NCI-H510A (cell line): Measurements from ENCODE around the gene CD9.

Source experiments
- DNase-seq: peaks from one replicate; lab custom pipeline; 2025; lab: John Stamatoyannopoulos, UW

CD9 gene

DNA sequence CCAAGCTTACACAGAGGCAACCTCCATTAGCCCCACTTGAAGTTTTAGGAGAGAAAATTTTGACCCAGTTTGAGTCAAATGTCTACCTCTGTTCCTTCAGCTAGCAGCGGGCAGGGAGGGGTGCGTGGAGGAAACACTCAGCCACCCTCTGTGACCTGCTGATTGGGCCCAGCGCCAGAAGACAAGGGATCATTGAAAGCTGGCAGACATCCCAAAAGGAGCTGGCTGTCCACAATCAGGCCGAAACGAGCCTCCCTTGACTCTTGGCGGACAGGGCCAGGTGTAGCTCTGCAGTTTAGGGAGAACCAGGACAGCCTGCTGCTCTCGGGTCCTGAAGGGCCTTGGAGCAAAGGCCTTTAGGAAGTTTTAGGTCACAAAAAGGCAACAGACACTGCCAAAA is 41.3 kb downstream of the CD9 start:
- DNase-seq, result no peak

- no peak for DNase-seq
These were observed 49.4 kb downstream of the CD9 start for GRCh38 chr12:6249580-6249979.

- DNase-seq, result no peak
These were observed 50.1 kb downstream of the CD9 start for GRCh38 chr12:6250343-6250742.

- no peak for DNase-seq
These were observed 53.1 kb downstream of the CD9 start for GRCh38 chr12:6253278-6253677.

DNA sequence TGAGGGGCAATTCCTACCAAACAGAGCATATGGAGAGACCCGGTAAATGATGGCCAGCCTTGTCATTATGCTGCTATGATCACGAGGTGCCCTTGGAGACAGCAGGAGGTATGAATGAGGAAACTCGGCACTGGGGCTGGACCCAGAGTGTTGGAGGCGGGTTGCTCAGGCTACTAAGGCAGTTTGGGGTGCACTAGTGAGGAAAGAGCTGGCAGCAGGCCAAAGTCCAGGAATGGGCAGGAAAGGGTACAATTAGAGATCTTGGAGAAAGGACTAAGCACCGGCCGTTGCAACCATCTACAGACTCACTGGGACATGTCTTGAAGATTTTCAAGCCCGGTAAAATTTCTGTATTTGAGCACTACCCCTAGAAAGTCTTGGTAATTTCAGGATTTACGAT is 54.3 kb downstream of the CD9 start:
- no peak for DNase-seq

DNA sequence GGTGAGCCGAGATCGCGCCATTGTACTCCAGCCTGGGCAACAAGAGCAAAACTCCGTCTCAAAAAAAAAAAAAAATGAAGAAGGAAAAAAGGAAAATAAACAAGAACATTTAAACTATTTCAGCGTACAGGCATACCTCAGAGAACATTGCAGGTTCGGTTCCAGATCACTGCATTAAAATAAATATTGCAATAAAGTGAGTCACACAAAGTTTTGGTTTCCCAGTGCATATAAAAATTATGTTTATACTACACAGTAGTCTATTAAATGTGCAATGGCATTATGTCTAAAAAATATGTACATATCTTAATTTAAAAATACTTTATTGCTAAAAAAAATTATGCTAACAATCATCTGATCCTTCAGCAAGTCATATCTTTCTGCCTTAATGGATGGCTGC is 56.8 kb downstream of the CD9 start:
- DNase-seq, result no peak

- DNase-seq, result no peak
These were observed 62.0 kb downstream of the CD9 start for GRCh38 chr12:6262211-6262610.

GRCh38 chr12:6262623-6263022 is 62.4 kb downstream of the CD9 start:
- DNase-seq, result no peak

DNA sequence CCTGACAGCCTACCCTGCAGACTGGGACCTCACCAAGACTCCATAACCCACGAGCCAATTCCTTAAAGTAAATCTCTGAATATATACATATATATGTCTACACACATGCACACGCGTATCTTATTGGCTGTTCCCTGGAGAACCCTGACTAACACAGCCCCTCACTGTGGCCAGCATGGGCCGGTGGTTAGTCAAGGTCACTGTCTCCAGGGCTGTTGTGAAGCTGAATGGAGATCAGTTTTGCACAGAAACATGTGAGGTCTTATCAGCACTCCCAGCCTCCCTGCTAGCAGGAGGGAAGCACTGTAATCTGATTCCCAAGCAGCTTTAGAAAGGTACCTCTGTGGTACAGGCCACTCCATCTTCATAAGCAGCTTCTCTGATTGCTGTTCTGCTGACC is 63.7 kb downstream of the CD9 start:
- peak; percentile 47 for DNase-seq

DNA sequence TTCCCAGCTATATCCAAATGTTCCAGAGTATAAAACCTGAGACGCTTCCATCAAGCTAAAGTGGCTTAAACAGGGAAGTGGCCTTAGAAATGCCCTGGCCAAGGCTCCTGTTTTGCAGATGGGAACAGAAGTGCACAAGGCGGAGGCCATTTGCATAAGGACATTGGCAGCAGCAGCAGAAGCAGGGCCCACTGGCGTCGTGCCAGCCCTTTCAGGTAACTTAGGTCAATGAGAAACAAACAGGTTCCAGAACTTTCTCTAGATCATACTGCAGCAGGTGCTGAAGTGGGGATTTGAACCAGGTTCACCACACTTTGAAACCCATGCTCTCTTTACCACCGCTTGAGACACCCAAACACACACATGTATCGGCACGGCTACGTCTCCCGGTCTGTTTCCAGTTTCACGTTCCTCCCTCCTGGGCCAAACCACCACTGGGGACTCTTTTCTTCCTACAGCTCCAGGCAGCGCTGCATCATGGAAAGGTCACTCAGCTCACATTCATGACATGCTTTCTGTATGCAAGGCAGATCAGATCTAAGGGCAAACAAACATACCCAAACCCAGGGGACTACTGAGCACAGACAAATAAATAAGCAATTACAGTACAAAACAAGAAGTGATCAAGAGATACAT is 64.3 kb downstream of the CD9 start:
- DNase-seq, result peak; percentile 43

GRCh38 chr12:6265038-6265405 is 64.8 kb downstream of the CD9 start:
- no peak for DNase-seq

DNA sequence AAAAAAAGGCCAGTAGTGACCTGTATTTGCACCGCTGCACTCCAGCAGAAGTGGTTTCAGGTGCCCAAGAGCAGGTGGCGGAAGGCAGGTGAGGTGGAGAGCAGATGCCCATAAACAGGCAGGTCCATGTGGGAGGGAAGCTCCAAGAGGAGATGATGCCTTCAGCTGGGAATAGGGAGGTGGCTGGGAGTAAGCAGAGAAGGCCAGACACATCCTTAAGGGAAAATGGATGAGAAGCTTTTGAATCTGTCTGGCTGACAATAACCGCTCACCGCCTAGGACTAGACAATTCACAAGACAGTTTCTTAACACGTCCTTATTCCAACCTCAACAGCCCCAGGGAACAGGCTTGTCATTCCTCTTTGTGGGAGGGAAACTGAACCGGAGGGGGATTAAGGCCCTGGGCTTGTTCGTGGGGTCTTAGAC is 66.4 kb downstream of the CD9 start:
- DNase-seq, result peak; percentile 91

- no peak for DNase-seq
These were observed 66.9 kb downstream of the CD9 start for GRCh38 chr12:6266971-6267721.

GRCh38 chr12:6268484-6269157 is 68.4 kb downstream of the CD9 start:
- DNase-seq, result no peak

- DNase-seq, result no peak
These were observed 69.8 kb downstream of the CD9 start for GRCh38 chr12:6269986-6270385.

DNA sequence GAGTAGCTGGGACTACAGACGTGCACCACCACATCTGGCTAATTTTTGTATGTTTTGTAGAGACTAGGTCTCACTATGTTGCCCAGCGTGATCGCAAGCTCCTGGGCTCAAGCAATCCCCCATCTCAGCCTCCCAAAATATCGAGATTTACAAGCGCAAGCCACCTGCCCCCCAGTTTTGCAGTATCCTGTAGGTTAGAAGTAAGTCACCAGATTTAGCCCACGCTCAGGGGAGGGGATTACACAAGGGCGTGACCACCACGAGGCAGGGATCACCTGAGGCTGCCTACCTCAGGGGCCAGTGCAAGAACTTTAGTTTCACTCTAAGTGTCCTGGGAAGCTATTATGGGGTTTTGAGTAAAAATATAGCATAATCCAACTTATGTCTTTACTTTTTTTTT is 71.1 kb downstream of the CD9 start:
- no peak for DNase-seq

DNA sequence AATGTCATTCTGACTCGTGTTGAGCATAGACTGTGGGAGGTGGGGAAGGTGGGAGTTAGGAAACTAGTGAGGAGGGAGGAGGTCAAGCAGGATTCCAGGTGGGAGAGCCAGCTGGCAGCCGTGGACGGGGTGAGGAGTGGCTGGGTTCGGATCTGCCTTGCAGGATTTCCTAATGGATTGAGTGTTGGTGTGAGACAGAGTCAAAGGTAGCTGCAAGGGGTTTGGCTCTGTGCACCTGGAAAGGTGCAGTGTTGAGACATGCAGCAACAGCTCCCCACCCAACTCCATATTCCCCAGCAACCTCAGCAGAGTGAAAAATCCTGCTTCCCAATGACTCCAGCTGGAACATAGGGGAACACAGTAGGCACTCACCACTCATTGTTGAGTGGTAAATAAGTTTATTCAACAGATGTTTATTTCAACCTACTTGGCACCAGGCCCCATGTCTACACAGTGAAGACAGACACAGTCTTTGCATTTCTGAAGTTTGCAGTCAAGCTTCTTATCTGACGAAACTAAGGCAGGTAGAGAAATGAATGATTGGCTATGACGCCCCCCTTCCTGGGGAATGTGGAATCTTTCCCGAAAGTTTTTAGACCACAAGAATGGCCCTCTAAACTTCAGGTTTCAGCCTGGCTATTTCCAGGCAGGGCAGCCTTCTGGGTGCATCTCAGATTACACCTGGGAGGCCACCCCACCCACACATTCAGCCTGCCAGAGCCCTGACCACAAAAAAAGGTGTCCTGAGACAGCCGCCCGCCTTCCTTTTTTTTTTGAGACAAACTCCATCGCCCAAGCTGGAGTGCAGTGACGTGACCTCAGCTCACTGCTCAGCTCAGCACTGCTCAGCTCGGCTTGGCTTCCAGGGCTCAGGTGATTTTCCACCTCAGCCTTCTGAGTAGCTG is 72.4 kb downstream of the CD9 start:
- DNase-seq, result no peak

GRCh38 chr12:6273205-6273540 is 73.0 kb downstream of the CD9 start:
- DNase-seq, result no peak

DNA sequence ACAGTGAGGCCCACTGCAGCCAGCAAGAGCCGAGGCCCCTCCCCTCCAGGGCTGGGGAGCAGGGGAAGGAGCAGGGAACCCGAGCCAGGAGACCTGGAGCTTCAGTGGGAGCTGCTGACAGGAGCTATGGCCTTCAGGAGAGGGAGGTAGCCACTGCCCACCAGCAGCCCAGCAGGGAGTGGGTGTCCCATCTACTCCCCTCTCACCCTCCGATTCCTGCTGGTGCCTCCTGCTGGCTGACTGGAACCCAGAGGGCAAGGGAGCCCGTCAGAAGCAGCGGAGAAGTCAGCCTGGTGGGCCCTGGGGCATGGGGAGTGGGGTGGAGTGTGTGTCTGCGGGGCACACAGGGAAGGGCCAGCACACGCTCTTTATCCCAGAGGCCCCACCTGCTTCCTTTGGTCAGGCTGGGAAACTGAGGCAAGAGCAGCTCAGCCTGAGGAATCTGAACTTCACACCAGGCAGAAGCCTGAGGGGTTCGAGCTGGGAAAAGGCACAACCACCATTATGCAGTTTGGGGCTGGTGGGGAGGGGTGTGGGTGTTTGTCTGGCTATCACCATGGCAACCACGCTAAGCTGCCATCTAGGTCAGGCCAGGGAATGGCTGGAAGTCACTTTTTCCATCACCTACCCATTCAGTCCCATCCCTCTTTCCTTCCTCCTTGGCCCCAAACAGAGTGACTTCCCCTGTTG is 73.5 kb downstream of the CD9 start:
- DNase-seq, result no peak

DNA sequence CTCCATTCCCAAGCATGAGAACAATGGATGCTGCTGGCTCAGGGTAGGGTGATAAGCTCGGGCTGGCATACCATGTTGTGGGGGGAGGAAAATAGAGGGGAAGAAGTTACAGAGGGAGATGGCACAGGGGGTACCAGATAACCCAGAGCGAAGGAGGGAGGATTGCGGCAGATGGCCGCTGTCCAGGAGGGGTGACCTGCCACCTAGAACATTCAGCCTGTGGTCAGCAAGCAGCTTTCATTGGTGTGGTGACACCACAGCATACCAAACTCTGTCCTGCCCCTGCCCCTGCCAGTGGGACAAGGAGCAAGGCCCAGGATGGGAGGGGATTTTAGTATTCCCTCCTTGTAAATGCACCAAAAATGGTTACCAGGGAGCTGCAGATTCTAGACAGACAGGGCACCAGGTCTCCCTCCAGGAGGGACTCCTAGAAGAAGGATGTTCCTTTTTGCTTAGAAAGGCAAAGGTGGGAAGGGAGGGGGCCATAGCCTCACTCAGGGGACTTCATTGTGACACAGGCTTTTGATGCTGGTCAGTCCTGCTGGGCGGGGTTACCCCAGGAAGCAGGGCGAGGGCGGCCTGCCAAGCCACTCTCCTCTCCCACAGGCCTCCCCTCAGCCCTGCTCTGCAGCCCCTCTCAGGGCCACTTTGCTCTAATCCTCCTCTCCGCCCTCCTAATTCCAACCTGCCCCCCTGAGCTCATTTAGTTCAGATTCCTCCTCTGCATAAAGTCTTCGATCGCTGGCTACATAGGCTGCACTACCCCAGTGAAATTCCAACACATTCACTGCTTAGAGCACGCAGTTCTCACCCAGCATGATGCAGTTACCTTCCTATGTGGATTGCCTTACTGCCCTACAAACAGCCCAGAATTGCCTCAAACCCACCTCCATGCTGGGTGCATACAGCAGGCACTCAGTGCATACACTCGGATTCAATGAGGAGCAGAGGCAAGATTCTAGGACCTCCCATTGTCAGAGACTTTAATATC is 74.3 kb downstream of the CD9 start:
- no peak for DNase-seq
